Omental fat pad (tissue), 4 donors: ENCODE measurements around the gene HOPX. TPM values are rescaled to one million over a fixed set of nuclear protein-coding genes. Genes with fewer than 3 reads are reported as not detected.

Source experiments
- ATAC-seq: fragments of 150-250 bp; one replicate; pipeline ENCODE4 v1.9.1; 2016; ENCODE audit warnings: mild to moderate bottlenecking, moderate library complexity; ENCODE audit not compliant: low FRiP score
- DNase-seq: peaks from one replicate; pipeline ENCODE4 v3.0.0-alpha.2; 2019; ENCODE audit warnings: low spot score
- CTCF ChIP-seq, 3 donors: fragments of 450-650 bp; IDR thresholded peaks; one replicate each; pipeline ENCODE4 v1.5.1; 2016 to 2017; ENCODE audit warnings: antibody characterized with exemption in 3 of 3, mild to moderate bottlenecking in 3 of 3, moderate library complexity in 2 of 3
- total RNA-seq, 4 donors: library from RNA; depleted of rRNA; stranded (reverse); fragments of >200 nt; gene quantifications; one replicate each; pipeline ENCODE4 v1.1.0, GENCODE V29; 2016

HOPX gene
- total RNA-seq, 4 donors from 2014 or later = 2.4 to 6.8 (median 4.1) TPM

GRCh38 chr4:56689201-56689969, 8.3 kb upstream of the HOPX start:
- TF ChIP-seq CTCF (IDR thresholded peaks at IDR 0.05) = no peak
- ATAC-seq = no peak
- no peak for DNase-seq

- TF ChIP-seq CTCF (IDR thresholded peaks at IDR 0.05) = no peak
- ATAC-seq = no peak
- no peak for DNase-seq
These were observed 7.1 kb upstream of the HOPX start for GRCh38 chr4:56688094-56688647.

- no peak for ATAC-seq
These were observed 5.6 kb upstream of the HOPX start for GRCh38 chr4:56686537-56687231.

GRCh38 chr4:56684320-56685050, 3.4 kb upstream of the HOPX start:
- ATAC-seq (no peak), DNase-seq (no peak)
- no peak for TF ChIP-seq CTCF (IDR thresholded peaks at IDR 0.05)

More at GRCh38 chr4:56686537-56687231, 5.6 kb upstream of the HOPX start:
- no peak for DNase-seq
- no peak for TF ChIP-seq CTCF (IDR thresholded peaks at IDR 0.05)

- no peak for TF ChIP-seq CTCF (IDR thresholded peaks at IDR 0.05)
- ATAC-seq = no peak
- no peak for DNase-seq
These were observed 2.4 kb upstream of the HOPX start for GRCh38 chr4:56683455-56683854.

GRCh38 chr4:56681853-56682525, 893 bp upstream of the HOPX start:
- TF ChIP-seq CTCF (IDR thresholded peaks at IDR 0.05) = no peak
- DNase-seq = no peak
- ATAC-seq = no peak
